Muscle of back (tissue), 11 donors: ENCODE results near the gene KIRREL3. TPM values are rescaled to one million over a fixed set of nuclear protein-coding genes. Genes with fewer than 3 reads are reported as not detected.

ENCODE experiments used
- DNase-seq, 3 donors: peaks; one replicate each; pipeline versions ENCODE4 v3.0.0 to v3.0.0-alpha.2; 2013
- polyA plus RNA-seq, 10 donors: library from polyadenylated mRNA; unstranded; fragments of 120-200 nt; gene quantifications; one replicate each; pipeline ENCODE4 v1.2.1, GENCODE V29; 2013; ENCODE audit not compliant: insufficient read length in 10 of 10

Gene KIRREL3
- polyA plus RNA-seq, 10 donors: 0.44 to 2.8 (median 1.2) TPM

GRCh38 chr11:126711977-126712625 lies 288.5 kb downstream of the KIRREL3 start:
- DNase-seq: no peak

- no peak for DNase-seq
These were observed 289.7 kb downstream of the KIRREL3 start for GRCh38 chr11:126710804-126711399.

GRCh38 chr11:126707498-126707897 lies 293.1 kb downstream of the KIRREL3 start:
- peak in 2 of 3 donors; percentile 13 to 43 for DNase-seq

GRCh38 chr11:126704096-126704495 lies 296.5 kb downstream of the KIRREL3 start:
- peak in 1 of 3 donors; percentile 40 for DNase-seq

GRCh38 chr11:126703662-126704061 lies 296.9 kb downstream of the KIRREL3 start:
- no peak for DNase-seq

GRCh38 chr11:126702987-126703386 lies 297.6 kb downstream of the KIRREL3 start:
- DNase-seq: no peak

GRCh38 chr11:126702165-126702720 lies 298.3 kb downstream of the KIRREL3 start:
- no peak for DNase-seq

GRCh38 chr11:126701520-126701897 lies 299.1 kb downstream of the KIRREL3 start:
- no peak for DNase-seq

GRCh38 chr11:126700768-126701519 lies 299.6 kb downstream of the KIRREL3 start:
- DNase-seq: no peak

GRCh38 chr11:126698576-126698975 lies 302.0 kb downstream of the KIRREL3 start:
- peak in 1 of 3 donors; percentile 34 for DNase-seq

GRCh38 chr11:126697936-126698335 lies 302.6 kb downstream of the KIRREL3 start:
- DNase-seq: no peak

GRCh38 chr11:126696982-126697381 lies 303.6 kb downstream of the KIRREL3 start:
- no peak for DNase-seq

GRCh38 chr11:126695293-126695692 lies 305.3 kb downstream of the KIRREL3 start:
- no peak for DNase-seq

GRCh38 chr11:126694065-126694625 lies 306.4 kb downstream of the KIRREL3 start:
- no peak for DNase-seq

- DNase-seq: no peak
These were observed 313.1 kb downstream of the KIRREL3 start for GRCh38 chr11:126687477-126687876.

- no peak for DNase-seq
These were observed 313.6 kb downstream of the KIRREL3 start for GRCh38 chr11:126686938-126687337.

GRCh38 chr11:126683766-126684728 lies 316.5 kb downstream of the KIRREL3 start:
- no peak for DNase-seq

GRCh38 chr11:126682590-126682989 lies 318.0 kb downstream of the KIRREL3 start:
- no peak for DNase-seq

- DNase-seq: no peak
These were observed 319.9 kb downstream of the KIRREL3 start for GRCh38 chr11:126680700-126681099.

- DNase-seq: no peak
These were observed 320.4 kb downstream of the KIRREL3 start for GRCh38 chr11:126680131-126680530.

- no peak for DNase-seq
These were observed 321.5 kb downstream of the KIRREL3 start for GRCh38 chr11:126679033-126679432.
